ENCODE results near the gene TFDP2. TPM values are rescaled to one million over a fixed set of nuclear protein-coding genes. Genes with fewer than 3 reads are reported as not detected.
A peak's percentile ranks its signal among the peaks of the same experiment; 100 is the strongest.

TFDP2 gene
- total RNA-seq, 1 experiment from 2014 or later, result 76.0 TPM

GRCh38 chr3:142174559-142174958, 25.2 kb upstream of the TFDP2 start:
- no peak overlapping the region for H3K9ac ChIP-seq (ENCODE audit: extremely low read depth, insufficient read length, low read length)
- no peak overlapping the region for H3T11ph ChIP-seq (ENCODE audit: low read length)
- H2BK5ac ChIP-seq (ENCODE audit: insufficient read length, low read length), result no peak overlapping the region
- no peaks in the 10 kb centered on the region for H3K23me2 ChIP-seq (ENCODE audit: insufficient read length, low read depth, low read length, poor library complexity, severe bottlenecking)
- no peaks in the 10 kb centered on the region; the same call in 1 of the 2 replicates for H3K27me3 Mint-ChIP-seq (ENCODE audit: low read depth)
- no peaks in the 10 kb centered on the region for H3K79me1 ChIP-seq (ENCODE audit: insufficient read depth, low read depth, low read length, poor library complexity, severe bottlenecking)
- peak overlapping the region in 1 of 3 experiments; percentile 12; a peak in 1 of 7 replicates for H3K27ac Mint-ChIP-seq
- peaks cover 11 to 13% of the 10 kb centered on the region in 2 experiments for H3K4me1 Mint-ChIP-seq
- no peak overlapping the region for H3K23ac ChIP-seq (ENCODE audit: insufficient read length, low read depth, low read length)
- no peaks in the 10 kb centered on the region for H3K27me3 ChIP-seq (ENCODE audit: insufficient read depth, low read length)
- no peak overlapping the region for H4K5ac ChIP-seq (ENCODE audit: insufficient read length, low read depth, low read length)
- H2BK120ac ChIP-seq (ENCODE audit: low read depth, low read length, poor library complexity, severe bottlenecking), result no peak overlapping the region
- no peak overlapping the region for H3K56ac ChIP-seq (ENCODE audit: insufficient read length, low read depth, low read length)
- no peaks in the 10 kb centered on the region for H3K79me2 ChIP-seq (ENCODE audit: insufficient read depth, low read length)
- H3K36me3 Mint-ChIP-seq (ENCODE audit: insufficient read depth in 1 of 3, low read depth in 3 of 3), result peaks cover 7 to 33% (median 19%) of the 10 kb centered on the region in 3 experiments
- H3K9me3 Mint-ChIP-seq, result no peaks in the 10 kb centered on the region
- no peak overlapping the region for H4K8ac ChIP-seq (replicated peaks; ENCODE audit: insufficient read length, low read depth, low read length)
- TF ChIP-seq CTCF (conservative IDR thresholded peaks at IDR 0.05), result no peak
- H3K4me3 Mint-ChIP-seq, result no peak overlapping the region
- no peak overlapping the region for H2AFZ ChIP-seq (ENCODE audit: low read length)
- no peaks in the 10 kb centered on the region for H3K4me1 ChIP-seq (ENCODE audit: insufficient read depth, low read length)
- no peak overlapping the region for H3K4ac ChIP-seq (ENCODE audit: low read depth, low read length)
- no peak overlapping the region for H4K91ac ChIP-seq (ENCODE audit: insufficient read length, low read depth, low read length)
- no peak overlapping the region for H3K14ac ChIP-seq (ENCODE audit: insufficient read depth, low read length)
- H2BK12ac ChIP-seq (ENCODE audit: insufficient read length, low read depth, low read length), result no peak overlapping the region
- no peak overlapping the region for H2BK20ac ChIP-seq (ENCODE audit: low read depth, low read length, poor library complexity, severe bottlenecking)
- DNase-seq, result no peak
- WGBS (ENCODE audit: extremely low coverage, insufficient read length, low lambda C conversion rate), result no CpG with 5 or more reads among the region's 2 CpGs
- H4K20me1 ChIP-seq (ENCODE audit: control insufficient read depth, insufficient read depth, insufficient read length), result no peaks in the 10 kb centered on the region
- H2AK5ac ChIP-seq (ENCODE audit: insufficient read length, low read length), result no peak overlapping the region
- no peaks in the 10 kb centered on the region for H3K9me3 ChIP-seq (ENCODE audit: control insufficient read depth, low read depth, low read length)
- no peak overlapping the region for H3K27ac ChIP-seq (ENCODE audit: insufficient read length, low read depth, low read length)
- H2BK15ac ChIP-seq (ENCODE audit: low read depth, low read length), result no peak overlapping the region
- no peak overlapping the region for H3K18ac ChIP-seq (ENCODE audit: insufficient read length, low read depth, low read length)
- H3K4me2 ChIP-seq (ENCODE audit: insufficient read depth, insufficient read length, low read length), result no peak overlapping the region
